GM23338 (cell line): ENCODE measurements around the gene WDR53. TPM values are rescaled to one million over a fixed set of nuclear protein-coding genes. Genes with fewer than 3 reads are reported as not detected.

Source experiments
- ATAC-seq: fragments of 200-7000 bp; cut with Tn5 transposase; 3 replicates; pipeline ENCODE4 v1.9.1; 2020
- DNase-seq: peaks from one replicate; pipeline ENCODE4 v3.0.0-alpha.2; 2015; ENCODE audit warnings: low spot score
- H2AFZ ChIP-seq: fragments of 200-600 bp; sonication (generic); 2 replicates; pipeline ENCODE4 v1.8.0; 2016; ENCODE audit warnings: antibody characterized with exemption, mild to moderate bottlenecking, moderate library complexity
- H3F3A ChIP-seq: fragments of 200-600 bp; sonication (generic); replicated peaks from 2 replicates; pipeline ENCODE4 v1.8.0; 2017; ENCODE audit warnings: antibody characterized with exemption, mixed run types, low read depth
- H3K27ac ChIP-seq: fragments of 200-600 bp; sonication (generic); 2 replicates; pipeline ENCODE4 v1.6.1; 2016; ENCODE audit warnings: low read depth
- H3K27me3 ChIP-seq: fragments of 200-600 bp; sonication (generic); 2 replicates; pipeline ENCODE4 v1.8.0; 2016; ENCODE audit warnings: mild to moderate bottlenecking, mixed run types, moderate library complexity; ENCODE audit not compliant: insufficient read depth
- H3K36me3 ChIP-seq: fragments of 200-600 bp; sonication (generic); 2 replicates; pipeline ENCODE4 v1.8.0; 2016; ENCODE audit warnings: mild to moderate bottlenecking; ENCODE audit not compliant: insufficient read depth
- H3K4me1 ChIP-seq: fragments of 200-600 bp; sonication (generic); 2 replicates; pipeline ENCODE4 v1.8.0; 2016; ENCODE audit warnings: mild to moderate bottlenecking, moderate library complexity; ENCODE audit not compliant: insufficient read depth
- H3K4me2 ChIP-seq: fragments of 200-600 bp; sonication (generic); 2 replicates; pipeline ENCODE4 v1.7.1; 2017; ENCODE audit warnings: mixed run types
- H3K4me3 ChIP-seq: fragments of 200-600 bp; sonication (generic); 2 replicates; pipeline ENCODE4 v1.6.1; 2016; ENCODE audit warnings: mixed run types
- H3K79me2 ChIP-seq: fragments of 200-600 bp; sonication (generic); replicated peaks from 2 replicates; pipeline ENCODE4 v1.8.0; 2017; ENCODE audit warnings: mild to moderate bottlenecking; ENCODE audit not compliant: insufficient read depth
- H3K9me2 ChIP-seq: fragments of 200-600 bp; sonication (generic); 2 replicates; pipeline ENCODE4 v1.8.0; 2017; ENCODE audit not compliant: insufficient read depth
- H4K20me1 ChIP-seq: fragments of 200-600 bp; sonication (generic); replicated peaks from 2 replicates; pipeline ENCODE4 v1.8.0; 2017; ENCODE audit warnings: mild to moderate bottlenecking; ENCODE audit not compliant: insufficient read depth
- H3K27ac Mint-ChIP-seq: 2 replicates; pipeline ENCODE4 v1.8.0; 2020; ENCODE audit warnings: inconsistent platforms, mild to moderate bottlenecking, moderate library complexity, mixed read lengths
- H3K27me3 Mint-ChIP-seq: 3 replicates; pipeline ENCODE4 v1.8.0; 2022; ENCODE audit warnings: low read depth, mild to moderate bottlenecking, moderate library complexity, mixed read lengths, inconsistent platforms; ENCODE audit not compliant: insufficient read depth, poor library complexity
- H3K36me3 Mint-ChIP-seq: 3 replicates; pipeline ENCODE4 v1.8.0; 2021; ENCODE audit warnings: low read depth, mild to moderate bottlenecking, inconsistent platforms, moderate library complexity, mixed read lengths
- H3K4me1 Mint-ChIP-seq: 3 replicates; pipeline ENCODE4 v1.8.0; 2020; ENCODE audit warnings: mild to moderate bottlenecking, inconsistent platforms, mixed read lengths
- H3K4me3 Mint-ChIP-seq: 3 replicates; pipeline ENCODE4 v1.8.0; 2021; ENCODE audit warnings: moderate library complexity, mild to moderate bottlenecking, inconsistent platforms, mixed read lengths
- H3K9me3 Mint-ChIP-seq: 3 replicates; pipeline ENCODE4 v1.8.0; 2020; ENCODE audit warnings: moderate library complexity, mild to moderate bottlenecking, inconsistent platforms, mixed read lengths
- CREB1 ChIP-seq: fragments of 250-450 bp; sonication (Bioruptor Pico); IDR thresholded peaks from 2 replicates; pipeline ENCODE4 v1.5.0; 2020; ENCODE audit warnings: low read depth, mild to moderate bottlenecking, moderate library complexity
- EZH2phosphoT487 ChIP-seq: fragments of 200-600 bp; sonication (generic); IDR thresholded peaks from one replicate; pipeline ENCODE4 v1.8.1; 2018; ENCODE audit warnings: antibody characterized with exemption; ENCODE audit not compliant: unreplicated experiment
- JUNB ChIP-seq: IDR thresholded peaks from one replicate; pipeline ENCODE4 v1.6.1; 2016; ENCODE audit warnings: antibody characterized with exemption; ENCODE audit not compliant: unreplicated experiment
- NANOG ChIP-seq: IDR thresholded peaks from 2 replicates; pipeline ENCODE4 v1.6.1; 2016; ENCODE audit warnings: antibody characterized with exemption, borderline replicate concordance
- POLR2AphosphoS5 ChIP-seq: IDR thresholded peaks from 2 replicates; pipeline ENCODE4 v1.6.1; 2016; ENCODE audit warnings: antibody characterized with exemption, low read depth
- REST ChIP-seq: IDR thresholded peaks from one replicate; pipeline ENCODE4 v1.6.1; 2018; ENCODE audit warnings: antibody characterized with exemption; ENCODE audit not compliant: unreplicated experiment
- STAT1 ChIP-seq: IDR thresholded peaks from one replicate; pipeline ENCODE4 v1.6.1; 2016; ENCODE audit warnings: antibody characterized with exemption; ENCODE audit not compliant: unreplicated experiment
- ZNF114 ChIP-seq: fragments of 250-450 bp; sonication (Bioruptor Pico); IDR thresholded peaks from 2 replicates; pipeline ENCODE4 v1.5.0; 2020; ENCODE audit warnings: mild to moderate bottlenecking, moderate library complexity
- ZNF331 ChIP-seq: fragments of 250-450 bp; sonication (Bioruptor Pico); IDR thresholded peaks from 2 replicates; pipeline ENCODE4 v1.5.0; 2020; ENCODE audit warnings: low read depth, mild to moderate bottlenecking, moderate library complexity
- polyA plus RNA-seq: library from polyadenylated mRNA; unstranded; fragments of >200 nt; fragmentation: Nextera tagmentation; extraction: Ambion mirVana; gene quantifications from 2 replicates; pipeline ENCODE4 v1.2.1, GENCODE V29; 2016
- total RNA-seq: library from RNA; depleted of rRNA; stranded (reverse); fragments of >200 nt; shearing (Covaris generic); gene quantifications from 2 replicates; pipeline ENCODE4 v1.2.3, GENCODE V29; 2014
- TF ChIP-seq, protein P1 (sequence below), 2 experiments: fragments of 200-600 bp in 1 of 2; sonication (generic) in 1 of 2; conservative IDR thresholded peaks; 2 replicates each; pipeline versions ENCODE4 v1.5.1 to v1.6.1; 2016 to 2017; ENCODE audit warnings: antibody characterized with exemption in 2 of 2, low read depth in 2 of 2, mild to moderate bottlenecking in 2 of 2, moderate library complexity in 1 of 2

Gene WDR53
- total and polyA plus RNA-seq, 2 experiments from 2014 or later, result 6.8 to 29.7 TPM

DNA sequence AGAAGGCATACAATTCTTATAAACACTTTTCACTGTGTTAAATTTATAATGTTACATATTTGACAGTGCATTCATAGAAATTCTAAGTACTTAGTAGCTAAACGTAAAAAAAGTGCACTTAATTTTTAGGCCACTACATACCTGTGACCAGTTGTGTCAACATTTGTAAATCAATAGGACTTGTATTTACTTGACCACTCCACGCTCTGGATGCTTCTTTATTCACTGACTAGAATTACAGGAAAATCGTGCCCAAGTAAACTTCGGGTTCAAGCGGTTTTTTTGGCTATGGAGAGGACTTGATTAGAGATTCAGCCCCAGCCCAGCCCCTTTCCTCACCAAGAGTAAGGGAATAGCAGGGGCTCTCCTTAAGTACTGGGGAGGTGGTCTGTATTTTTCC lies 21.8 kb downstream of the WDR53 start:
- Histone ChIP-seq H3K9me2 (peaks cover 4% of the 10 kb centered on the region; the same call in 1 of the 2 replicates), H3K27me3 (no peaks in the 10 kb centered on the region), H3K79me2 (no peaks in the 10 kb centered on the region), H3K4me2 (no peak overlapping the region), H3K4me1 (no peaks in the 10 kb centered on the region), H3K4me3 (no peak overlapping the region), H2AFZ (no peak overlapping the region), H3F3A (no peaks in the 10 kb centered on the region), H3K36me3 (no peaks in the 10 kb centered on the region), H3K27ac (no peak overlapping the region), H4K20me1 (no peaks in the 10 kb centered on the region)
- TF ChIP-seq ZNF331 (CRISPR knock-in tag), result no peak
- TF ChIP-seq, protein P1, sequence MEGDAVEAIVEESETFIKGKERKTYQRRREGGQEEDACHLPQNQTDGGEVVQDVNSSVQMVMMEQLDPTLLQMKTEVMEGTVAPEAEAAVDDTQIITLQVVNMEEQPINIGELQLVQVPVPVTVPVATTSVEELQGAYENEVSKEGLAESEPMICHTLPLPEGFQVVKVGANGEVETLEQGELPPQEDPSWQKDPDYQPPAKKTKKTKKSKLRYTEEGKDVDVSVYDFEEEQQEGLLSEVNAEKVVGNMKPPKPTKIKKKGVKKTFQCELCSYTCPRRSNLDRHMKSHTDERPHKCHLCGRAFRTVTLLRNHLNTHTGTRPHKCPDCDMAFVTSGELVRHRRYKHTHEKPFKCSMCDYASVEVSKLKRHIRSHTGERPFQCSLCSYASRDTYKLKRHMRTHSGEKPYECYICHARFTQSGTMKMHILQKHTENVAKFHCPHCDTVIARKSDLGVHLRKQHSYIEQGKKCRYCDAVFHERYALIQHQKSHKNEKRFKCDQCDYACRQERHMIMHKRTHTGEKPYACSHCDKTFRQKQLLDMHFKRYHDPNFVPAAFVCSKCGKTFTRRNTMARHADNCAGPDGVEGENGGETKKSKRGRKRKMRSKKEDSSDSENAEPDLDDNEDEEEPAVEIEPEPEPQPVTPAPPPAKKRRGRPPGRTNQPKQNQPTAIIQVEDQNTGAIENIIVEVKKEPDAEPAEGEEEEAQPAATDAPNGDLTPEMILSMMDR (conservative IDR thresholded peaks at IDR 0.05; ENCODE audit: low read depth in 2 of 2), result no peak
- no peak for TF ChIP-seq POLR2AphosphoS5
- no peak for ATAC-seq
- Mint-ChIP-seq H3K9me3 (peaks cover 58% of the 10 kb centered on the region), H3K4me1 (no peaks in the 10 kb centered on the region), H3K4me3 (no peak overlapping the region), H3K27me3 (peaks cover 6% of the 10 kb centered on the region), H3K36me3 (peaks cover 18% of the 10 kb centered on the region), H3K27ac (no peak overlapping the region)
- no peak for DNase-seq

GRCh38 chr3:196544491-196544992 lies 23.8 kb downstream of the WDR53 start:
- DNase-seq, result no peak
- Histone ChIP-seq H3K9me2 (peaks cover 4% of the 10 kb centered on the region; the same call in 1 of the 2 replicates), H3F3A (no peaks in the 10 kb centered on the region), H3K4me1 (no peaks in the 10 kb centered on the region), H3K27me3 (no peaks in the 10 kb centered on the region), H3K4me2 (no peak overlapping the region), H3K79me2 (no peaks in the 10 kb centered on the region), H3K4me3 (no peak overlapping the region), H2AFZ (no peak overlapping the region), H3K27ac (no peak overlapping the region), H4K20me1 (no peaks in the 10 kb centered on the region), H3K36me3 (no peaks in the 10 kb centered on the region)
- Mint-ChIP-seq H3K27me3 (peaks cover 2% of the 10 kb centered on the region), H3K4me3 (no peak overlapping the region), H3K36me3 (peaks cover 8% of the 10 kb centered on the region), H3K4me1 (no peaks in the 10 kb centered on the region), H3K27ac (no peak overlapping the region), H3K9me3 (peaks cover 41% of the 10 kb centered on the region)
- no peak for TF ChIP-seq EZH2phosphoT487
- TF ChIP-seq, protein P1 (conservative IDR thresholded peaks at IDR 0.05; ENCODE audit: low read depth in 2 of 2), result no peak
- no peak for TF ChIP-seq CREB1 (CRISPR knock-in tag)
- no peak for TF ChIP-seq NANOG
- no peak for TF ChIP-seq ZNF114 (CRISPR knock-in tag)
- no peak for TF ChIP-seq STAT1
- TF ChIP-seq REST, result no peak
- no peak for TF ChIP-seq JUNB
- TF ChIP-seq POLR2AphosphoS5, result no peak
- ATAC-seq, result no peak
